GM18868 (cell line): ENCODE results near the gene THOC3.
A peak's percentile ranks its signal among the peaks of the same experiment; 100 is the strongest.
"Not testable (repeated sequence)": the region's sequence is repeated elsewhere in the genome, so short reads cannot be mapped to it uniquely, and the experiment has no call there.

Experiments used
- ATAC-seq: cut with Tn5 transposase; IDR thresholded peaks from one replicate; pipeline ENCODE4 v1.9.1; 2021; ENCODE audit warnings: mild to moderate bottlenecking, moderate library complexity; ENCODE audit not compliant: unreplicated experiment

THOC3 gene

GRCh38 chr5:175943253-175943652, 24.9 kb downstream of the THOC3 start:
- ATAC-seq: not testable (repeated sequence)

DNA sequence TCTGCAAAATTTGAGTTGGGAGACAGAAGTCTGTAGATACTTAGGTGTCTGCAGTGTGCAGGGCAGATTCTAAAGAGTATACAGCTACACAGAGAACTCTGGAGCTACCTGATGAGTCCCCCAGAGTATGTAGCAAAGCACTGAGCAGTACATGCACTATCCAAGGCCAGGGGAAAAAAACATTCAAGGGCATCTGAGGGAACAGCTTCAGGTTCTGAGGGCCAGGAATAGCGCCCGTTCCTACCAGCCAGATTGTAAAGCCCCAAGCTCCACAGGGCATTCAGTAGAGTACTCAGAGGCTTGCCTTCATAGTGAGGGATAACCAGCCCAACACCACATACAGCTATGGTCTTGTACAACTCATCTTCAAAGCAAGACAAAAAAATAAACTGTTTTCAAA, 27.5 kb downstream of the THOC3 start:
- ATAC-seq: not testable (repeated sequence)

GRCh38 chr5:175938489-175938888, 29.6 kb downstream of the THOC3 start:
- not testable (repeated sequence) for ATAC-seq

DNA sequence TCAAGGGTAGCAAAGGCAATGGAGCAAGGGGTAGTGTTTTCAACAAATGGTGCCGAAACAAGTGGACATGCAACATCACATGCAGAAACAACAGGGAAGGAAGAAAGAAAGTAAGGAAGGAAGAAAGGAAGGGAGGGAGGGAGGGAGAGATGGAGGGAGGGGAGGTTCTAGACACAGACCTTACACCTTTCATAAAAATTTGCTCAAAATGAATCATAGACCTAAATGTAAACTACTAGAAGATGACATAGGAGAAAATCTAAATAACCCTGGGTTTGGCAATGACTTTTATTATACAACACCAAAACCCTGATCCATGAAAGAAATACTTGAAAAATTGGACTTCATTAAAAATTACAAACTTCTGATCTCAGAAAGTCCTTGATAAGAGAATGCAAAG, 39.4 kb downstream of the THOC3 start:
- ATAC-seq: not testable (repeated sequence)

DNA sequence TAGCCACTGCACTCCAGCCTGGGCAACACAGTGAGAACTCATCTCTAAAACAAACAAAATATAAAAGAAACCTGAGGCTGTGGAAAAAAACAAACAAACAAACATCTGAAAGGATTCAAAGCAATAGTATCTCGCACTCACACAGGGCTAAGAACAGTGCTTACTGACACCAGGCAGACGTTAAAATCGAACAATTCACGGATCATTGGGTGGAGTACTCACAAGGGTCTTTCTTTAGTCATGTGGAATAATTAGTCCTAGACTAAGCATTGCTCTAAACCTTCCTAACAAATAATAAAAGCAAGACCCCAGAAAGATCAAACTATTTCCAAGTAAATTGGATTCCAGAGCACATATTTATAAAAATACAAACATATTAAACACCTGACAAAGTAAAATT, 43.0 kb downstream of the THOC3 start:
- ATAC-seq: not testable (repeated sequence)

DNA sequence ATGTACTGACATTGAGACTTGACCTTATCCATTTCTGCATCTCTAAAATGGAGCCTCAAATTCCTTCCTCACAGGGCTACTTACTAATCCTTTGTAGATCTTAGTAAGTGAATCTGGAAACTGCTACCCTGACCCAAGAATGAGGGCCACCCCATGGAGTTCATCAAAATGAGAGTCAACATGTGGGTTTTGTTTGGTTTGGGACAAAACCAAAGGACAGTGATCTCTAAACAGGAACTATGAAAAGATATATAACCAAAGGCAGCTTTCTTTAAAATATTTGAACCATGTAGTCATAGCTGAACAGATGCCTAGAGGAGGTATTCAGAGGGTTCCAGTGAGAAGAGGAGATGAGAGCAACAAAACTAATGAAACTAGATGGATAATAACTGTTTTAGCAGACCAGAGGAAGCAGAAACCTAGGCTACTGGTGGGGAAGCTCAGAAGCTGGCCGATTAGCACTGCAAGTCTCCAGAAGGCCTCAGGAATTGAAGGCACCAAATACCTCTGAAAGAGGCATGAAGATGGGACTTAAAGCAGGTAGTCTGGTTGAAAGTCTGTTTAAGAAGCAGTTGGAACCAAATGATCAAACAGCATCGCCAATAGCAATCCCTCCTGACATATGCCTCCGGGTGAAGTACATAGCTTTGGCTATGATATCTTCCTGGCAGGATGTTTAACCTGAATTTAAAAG, 45.8 kb downstream of the THOC3 start:
- no peak for ATAC-seq

DNA sequence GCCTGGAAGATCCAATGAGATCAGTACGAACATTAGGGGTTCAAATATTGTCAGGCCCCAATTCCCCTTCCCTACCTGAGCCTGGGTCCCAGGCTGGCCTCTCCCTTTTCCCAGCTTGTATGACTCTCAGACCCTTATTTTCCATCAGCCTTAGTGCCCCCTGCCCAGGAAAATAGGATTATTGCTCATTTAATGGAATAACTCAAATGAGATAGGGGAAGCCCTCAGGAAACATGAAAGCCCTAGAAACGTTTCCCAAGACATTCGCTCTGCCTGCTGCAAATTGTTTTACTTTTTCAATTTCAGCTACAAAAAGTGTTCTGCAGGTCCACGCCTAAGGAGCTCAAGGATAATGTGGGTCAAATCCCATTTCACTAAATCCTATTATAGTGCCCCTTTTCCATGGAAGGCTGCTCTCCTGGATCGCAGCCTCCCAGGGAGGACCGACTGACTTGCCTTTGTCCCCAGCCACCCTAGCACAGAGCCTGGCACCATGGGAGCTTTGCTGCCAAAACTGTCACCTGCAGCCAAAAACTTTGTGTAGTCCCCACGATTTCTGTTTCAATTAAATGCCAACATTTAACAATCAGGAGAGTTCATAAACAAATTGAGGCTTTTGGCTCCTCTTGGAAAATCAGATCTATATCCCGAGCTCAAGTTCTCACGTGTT, 46.9 kb downstream of the THOC3 start:
- ATAC-seq: no peak

- no peak for ATAC-seq
Measured at GRCh38 chr5:175920231-175920811, 47.8 kb downstream of the THOC3 start.

- peak; percentile 72 for ATAC-seq
Measured at GRCh38 chr5:175915066-175916037, 52.8 kb downstream of the THOC3 start.

- ATAC-seq: not testable (repeated sequence)
Measured at GRCh38 chr5:175913835-175914672, 54.1 kb downstream of the THOC3 start.

DNA sequence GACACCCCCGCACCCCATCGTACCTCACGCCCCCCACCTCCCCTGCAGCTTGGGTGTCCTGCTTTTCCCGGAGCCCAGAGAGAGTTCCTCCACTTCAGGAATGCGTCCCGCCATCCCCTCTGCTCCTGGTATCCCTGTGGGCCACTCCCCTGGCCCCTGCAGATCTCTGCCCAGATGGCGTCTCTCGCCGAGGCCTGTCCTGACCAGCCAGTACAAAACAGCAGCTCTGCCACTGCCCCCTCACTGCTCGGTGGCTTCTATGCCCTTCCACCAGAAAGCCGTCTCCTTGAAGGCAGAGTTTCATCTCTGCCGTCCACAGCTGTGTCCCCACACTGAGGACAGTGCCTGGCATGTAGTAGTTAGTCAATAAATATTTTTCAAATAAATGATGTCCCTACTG, 58.0 kb downstream of the THOC3 start:
- ATAC-seq: not testable (repeated sequence)
